GM19099 (cell line): Measurements from ENCODE around the gene DENND1A.

Experiments
- POLR2A ChIP-seq: IDR thresholded peaks from 3 replicates; pipeline ENCODE4 v1.6.1; 2011; ENCODE audit warnings: low read depth; ENCODE audit not compliant: insufficient read length; ENCODE audit errors: extremely low read depth

Gene DENND1A

DNA sequence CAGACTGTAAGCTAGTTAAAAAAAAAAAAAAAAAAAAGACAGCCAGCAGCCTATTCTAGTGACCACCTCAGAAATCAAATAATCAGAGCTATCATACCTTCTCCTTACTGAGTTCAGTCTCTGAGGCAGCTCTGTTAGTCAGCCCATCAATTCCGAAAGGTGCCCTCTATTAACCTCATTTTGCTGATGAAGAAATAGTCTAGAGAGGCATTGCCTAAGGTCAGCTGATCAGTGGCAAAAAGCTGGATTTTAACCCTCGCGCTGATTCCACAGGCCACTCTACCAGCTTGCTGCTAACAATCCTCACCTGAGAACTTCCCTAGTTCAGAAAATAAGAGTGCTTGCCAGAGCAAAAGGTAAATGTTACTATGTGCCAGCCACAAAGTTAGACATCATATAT lies 172.0 kb downstream of the DENND1A start:
- TF ChIP-seq POLR2A: no peak

DNA sequence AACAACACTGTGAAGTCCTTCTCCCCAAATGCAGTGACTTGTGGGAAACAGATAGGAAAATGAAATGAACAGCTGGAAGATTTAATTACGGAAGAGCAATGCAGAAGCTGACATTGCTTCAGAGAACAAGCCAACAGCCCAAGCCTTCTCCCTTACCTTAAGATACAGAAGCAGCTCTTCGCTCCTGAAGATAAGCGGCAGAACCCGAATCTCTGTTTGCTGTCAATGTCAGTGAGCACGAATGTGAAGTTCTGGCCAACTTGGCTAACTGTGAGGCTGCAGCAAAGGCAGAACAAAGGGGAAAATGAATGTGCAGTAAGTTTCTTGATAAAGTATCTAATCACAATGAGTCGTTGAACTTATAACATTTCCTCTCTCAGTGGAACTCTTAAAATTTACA lies 172.4 kb downstream of the DENND1A start:
- TF ChIP-seq POLR2A: no peak

DNA sequence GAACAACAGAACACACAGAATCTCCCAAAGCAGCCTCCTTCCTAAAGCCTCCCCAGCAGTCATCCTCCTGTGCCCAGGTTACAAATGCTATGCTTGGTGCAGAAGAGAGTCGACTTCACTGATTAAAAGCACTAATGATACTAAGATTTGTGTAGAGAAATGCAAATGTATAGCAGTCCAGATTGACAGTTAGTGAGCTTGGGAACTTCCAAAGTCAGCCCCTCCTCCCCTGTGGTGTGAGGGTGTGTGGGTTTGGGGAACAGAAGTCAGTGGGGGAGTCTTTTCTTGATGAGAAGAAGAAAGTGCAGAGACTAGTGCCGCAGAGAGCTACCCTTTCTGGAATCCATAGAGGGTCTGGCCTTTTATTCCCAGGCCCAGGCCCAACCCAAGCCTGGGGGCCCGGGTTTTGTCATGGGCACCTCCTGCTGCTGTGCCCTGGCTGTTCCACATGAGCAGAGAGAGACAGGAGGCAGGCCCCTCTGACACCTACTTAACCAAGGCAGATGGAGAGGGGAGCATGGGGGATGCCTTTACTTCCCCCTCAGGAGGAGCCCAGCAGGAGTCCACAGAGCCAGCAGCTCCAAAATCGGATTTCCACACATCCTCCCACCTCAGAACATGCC lies 173.3 kb downstream of the DENND1A start:
- no peak for TF ChIP-seq POLR2A

DNA sequence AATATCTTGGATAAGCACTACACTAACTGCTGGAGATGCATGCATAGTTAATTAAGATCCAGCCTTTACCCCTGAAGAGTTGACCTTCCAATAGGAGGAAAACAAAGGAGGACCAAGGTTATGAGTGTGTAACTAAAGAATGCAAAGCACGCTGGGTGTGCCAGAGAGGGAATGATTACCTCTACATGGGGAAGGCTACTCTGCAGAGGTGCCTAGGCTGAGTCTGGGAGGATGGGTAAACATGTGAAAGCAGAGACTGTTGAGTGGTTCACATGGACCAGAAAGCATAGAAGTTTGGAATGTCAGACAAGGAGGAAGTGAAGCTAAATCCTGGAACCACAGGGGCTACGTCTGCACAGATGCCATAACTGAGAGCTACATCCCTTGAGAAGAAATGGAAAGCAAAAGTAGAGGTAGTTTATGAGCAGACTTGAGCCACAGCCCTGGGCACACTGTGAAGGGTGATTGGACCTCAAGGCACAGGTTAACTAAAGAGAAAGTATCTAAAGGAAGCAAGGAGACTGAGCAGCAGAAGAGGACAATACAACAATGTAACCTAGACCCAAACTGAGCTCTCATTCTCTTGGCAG lies 176.2 kb downstream of the DENND1A start:
- no peak for TF ChIP-seq POLR2A

DNA sequence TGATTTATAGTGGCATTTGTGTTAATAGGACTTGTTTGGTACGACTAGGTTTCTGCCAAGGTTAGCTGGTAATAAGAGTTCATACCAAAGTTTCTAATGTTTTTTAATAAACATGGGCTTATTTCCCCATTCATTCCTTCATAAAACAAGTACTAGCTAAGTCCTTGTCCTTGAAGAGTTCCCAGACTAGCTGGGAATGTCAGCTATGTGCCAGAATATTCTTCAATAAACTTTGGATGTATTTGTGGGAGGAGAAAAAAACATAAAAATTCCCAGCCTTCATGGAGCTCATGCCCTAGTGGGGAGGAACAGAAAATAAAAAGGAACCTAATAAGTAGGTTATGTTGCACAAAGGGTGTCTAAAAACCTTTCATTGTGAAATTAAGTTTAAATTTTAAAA lies 176.9 kb downstream of the DENND1A start:
- TF ChIP-seq POLR2A: no peak

DNA sequence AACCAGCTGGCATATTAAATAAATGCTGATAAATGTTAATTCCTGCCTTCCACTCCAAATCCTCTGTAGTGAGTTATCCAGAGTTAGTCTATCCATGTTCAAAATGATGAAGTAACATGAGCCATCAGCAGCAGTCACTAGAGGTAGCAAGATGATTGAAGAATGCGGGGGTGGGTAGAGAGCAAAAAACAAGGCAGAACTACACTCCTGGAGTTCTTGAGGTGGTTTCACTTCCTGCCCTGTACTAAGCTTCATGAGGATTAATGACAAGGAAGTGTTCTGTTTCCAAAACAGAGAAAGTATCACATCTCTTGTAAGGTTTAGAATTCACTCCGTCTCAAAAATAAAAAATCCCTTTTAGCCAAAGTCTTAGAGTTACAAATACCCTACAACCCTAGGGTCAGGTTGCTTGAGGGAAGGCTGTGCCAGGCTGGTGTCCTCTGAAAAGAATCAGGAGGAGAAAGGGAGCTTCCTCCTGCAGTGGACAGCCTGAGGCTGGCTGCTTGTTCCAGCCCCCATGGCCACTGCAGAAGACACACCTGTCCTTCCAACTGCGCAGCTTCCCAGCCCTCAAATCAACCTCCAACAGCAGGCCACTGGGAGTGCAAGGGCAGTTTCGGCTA lies 180.2 kb downstream of the DENND1A start:
- no peak for TF ChIP-seq POLR2A

DNA sequence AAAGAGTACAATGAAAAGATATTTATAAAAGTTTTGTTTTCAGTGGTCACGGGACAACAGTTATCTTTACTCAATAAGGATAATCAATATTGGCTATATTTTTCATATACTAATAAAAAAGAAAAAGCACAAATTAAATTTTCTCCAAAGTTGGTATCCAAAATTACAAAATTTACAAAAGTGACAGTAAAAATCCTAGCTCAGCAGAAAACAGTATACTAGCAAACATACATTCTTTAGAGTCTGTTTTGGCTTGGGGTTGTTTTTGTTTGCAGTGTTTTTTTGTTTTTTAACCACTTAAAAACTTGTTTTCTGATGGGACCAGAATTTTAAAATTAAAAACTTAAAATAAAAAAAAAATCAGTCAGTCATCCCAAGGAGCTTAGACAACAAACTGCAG lies 183.2 kb downstream of the DENND1A start:
- TF ChIP-seq POLR2A: no peak

DNA sequence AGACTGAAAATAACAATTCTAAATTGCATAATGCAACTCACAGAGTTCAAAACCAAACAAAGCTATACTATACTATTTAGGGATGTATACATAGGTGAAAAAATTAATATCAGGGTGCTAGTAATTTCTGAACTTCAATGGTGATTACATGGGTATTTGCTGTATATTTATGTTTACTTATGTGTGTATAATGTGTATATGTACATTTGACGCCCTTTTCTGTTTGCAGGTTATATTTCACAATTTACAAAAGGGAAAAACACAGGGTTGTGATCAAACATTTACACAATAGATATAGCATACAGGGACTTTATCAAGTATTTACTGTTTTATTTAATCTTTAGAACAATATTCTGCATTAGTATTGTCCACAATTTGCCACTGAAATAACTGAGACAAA lies 184.0 kb downstream of the DENND1A start:
- no peak for TF ChIP-seq POLR2A

DNA sequence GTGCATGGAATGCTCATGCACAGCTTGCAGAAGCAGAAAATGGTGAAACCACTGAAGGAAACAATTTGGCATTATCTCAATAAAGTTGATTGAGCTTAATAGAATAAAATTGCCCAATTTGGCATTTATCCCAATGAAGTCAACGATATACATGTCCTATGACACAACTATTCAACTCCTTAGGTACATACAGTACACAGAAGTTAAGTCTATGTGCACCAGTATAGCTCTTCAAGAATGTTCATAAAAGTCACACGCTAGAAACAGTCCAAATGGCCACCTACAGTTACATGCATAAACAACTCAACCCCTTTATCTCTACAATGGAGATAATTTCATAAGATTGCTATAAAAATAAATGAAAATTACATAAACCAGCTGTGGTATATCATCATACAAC lies 184.5 kb downstream of the DENND1A start:
- no peak for TF ChIP-seq POLR2A

DNA sequence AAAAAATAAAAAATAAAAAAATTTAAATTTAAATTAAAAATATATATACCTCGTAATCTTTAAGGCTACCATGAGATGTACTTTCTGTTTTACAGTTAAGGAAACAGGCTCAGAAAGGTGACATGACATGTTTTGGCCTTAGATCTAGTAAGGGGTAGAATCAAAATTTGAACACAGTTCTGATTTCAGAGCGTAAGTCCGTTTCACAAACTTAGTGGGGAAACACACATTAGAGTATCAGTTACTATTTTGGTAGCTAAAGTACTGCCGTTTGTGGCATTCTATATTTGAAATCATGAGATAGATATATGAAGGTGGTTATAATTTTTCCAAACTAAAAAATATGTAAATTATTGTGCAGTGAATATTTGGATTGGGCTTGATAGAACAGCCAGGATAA lies 186.2 kb downstream of the DENND1A start:
- no peak for TF ChIP-seq POLR2A

DNA sequence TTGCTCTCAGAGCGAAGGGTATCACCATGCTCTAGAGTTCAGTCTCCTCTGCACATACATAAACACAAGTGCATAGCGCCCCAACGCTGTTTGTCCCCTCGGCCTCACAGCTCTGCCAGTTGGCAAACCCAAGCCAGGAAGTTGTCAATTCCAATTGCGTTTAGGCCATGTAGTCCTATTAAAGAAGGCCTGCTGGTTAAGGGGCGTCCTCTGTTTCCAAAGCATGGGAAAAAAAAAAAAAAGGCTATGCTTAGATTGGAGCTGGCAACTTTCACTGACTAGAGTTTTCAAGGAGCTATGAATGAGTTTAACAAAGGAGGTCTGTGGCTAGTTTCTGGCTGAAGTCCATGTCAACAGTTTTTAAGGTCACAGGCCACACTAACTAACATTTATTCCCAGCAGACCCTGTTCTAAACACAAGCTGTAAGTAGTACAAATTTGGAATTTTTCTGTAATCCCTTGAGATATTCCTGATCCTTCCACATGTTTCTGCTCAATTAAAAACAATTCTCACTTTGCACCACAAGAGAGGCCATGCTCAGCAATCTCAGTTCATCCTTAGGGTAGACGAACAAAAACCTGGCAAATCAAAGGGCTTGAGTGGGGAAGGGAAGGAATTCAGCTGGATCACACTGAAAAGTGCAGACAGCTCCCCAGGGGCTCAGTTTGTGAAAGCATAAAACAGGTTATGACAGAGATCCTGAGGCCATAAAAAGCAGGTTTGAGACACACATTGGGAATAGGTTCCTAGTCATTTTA lies 187.7 kb downstream of the DENND1A start:
- TF ChIP-seq POLR2A: no peak

DNA sequence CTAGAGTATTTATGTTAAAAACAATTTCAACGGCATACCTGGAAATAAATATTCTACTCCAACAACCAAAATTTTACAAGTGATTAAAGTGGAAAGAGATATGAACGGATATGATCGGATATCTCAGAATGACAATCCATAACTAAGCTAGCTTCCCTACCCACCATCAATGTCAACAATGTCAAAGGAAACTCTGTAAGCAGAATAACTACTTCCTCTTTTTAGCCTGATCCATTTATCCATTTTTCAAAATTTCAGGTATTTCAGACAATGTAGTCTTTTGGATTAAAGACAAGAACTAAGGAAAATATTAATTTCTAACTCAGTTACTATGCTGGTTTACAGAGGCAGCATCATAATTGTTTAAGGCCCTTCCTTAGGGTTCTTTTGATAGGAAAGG lies 188.7 kb downstream of the DENND1A start:
- TF ChIP-seq POLR2A: no peak

DNA sequence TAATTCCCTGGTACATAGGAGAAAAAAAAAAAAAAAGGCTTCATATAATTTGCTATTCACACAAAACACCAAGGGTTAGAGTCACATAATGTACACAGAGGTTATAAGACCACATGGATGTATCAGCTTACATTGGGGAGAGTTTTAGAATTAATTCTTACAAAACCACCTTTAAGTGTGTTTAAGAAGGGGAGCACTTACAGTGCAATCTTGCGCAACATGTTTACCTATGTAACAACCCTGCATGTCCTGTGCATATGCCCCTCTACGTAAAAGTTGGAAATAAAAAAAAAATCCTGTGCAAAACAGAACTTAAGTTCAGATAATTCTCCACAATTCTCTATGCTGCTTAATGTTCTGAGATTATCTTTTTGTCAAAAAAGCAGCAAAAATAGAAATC lies 190.0 kb downstream of the DENND1A start:
- no peak for TF ChIP-seq POLR2A

DNA sequence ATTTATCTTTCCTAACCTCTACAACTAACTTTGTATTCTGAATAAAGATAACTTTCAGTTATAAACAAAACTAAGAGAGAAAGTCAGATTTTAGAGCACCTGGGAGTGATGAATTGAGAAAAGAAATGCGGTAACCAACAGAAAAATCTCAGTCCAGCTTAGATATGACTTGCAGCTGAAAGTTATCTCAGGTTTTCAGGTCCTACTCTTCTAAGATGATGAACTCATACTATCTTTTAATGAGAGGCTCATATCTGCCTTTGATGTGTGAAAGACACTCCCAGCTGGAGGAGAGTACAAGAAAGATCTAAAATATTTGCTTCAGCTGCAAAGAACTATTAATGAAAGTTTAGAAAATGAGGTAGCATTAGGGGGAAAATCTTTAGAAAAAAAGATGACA lies 190.5 kb downstream of the DENND1A start:
- TF ChIP-seq POLR2A: no peak

DNA sequence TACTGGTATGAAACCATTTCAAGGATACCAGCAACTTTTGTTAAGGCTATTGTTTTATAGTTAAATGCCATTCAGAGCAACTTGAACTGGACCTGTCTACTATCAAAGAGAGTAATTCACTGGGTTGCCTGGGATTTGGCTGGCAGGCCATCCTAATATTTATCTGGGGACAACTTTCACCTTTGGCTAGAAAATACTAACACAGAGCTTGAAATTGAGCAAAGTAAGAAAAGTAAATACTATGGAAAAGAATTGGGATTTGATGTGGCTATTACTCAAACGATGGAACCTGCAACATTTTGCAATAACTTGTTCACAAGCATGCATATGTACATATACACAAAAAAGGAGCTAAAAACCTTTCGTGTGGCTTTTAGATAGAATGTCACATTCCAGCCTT lies 191.3 kb downstream of the DENND1A start:
- no peak for TF ChIP-seq POLR2A

DNA sequence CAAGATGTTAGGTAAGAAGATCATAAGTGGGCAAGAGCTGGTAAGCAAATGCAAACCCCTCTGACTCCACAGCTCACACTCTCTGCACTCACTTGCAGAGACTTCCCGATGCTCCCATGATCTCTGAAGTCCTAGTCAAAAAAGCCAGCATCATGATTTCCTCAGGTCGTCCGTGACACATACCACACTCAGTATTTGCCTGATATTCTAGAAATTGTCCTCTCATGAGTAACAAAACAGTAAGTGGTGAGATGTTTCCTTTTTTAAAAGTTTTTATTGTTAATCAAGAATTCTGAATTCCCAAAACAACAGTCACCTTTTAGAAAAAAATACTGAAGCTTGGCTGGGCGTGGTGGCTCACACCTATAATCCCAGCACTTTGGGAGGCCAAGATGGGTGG lies 194.6 kb downstream of the DENND1A start:
- TF ChIP-seq POLR2A: no peak
